CD4-positive, alpha-beta T cell (primary cell): ENCODE results near the gene SLC23A2. TPM values are rescaled to one million over a fixed set of nuclear protein-coding genes. Genes with fewer than 3 reads are reported as not detected.

ENCODE experiments used
- ATAC-seq: fragments of 200-7000 bp; cut with Tn5 transposase; one replicate; pipeline ENCODE4 v1.10.0; 2022; ENCODE audit warnings: mild to moderate bottlenecking; ENCODE audit not compliant: poor library complexity
- CTCF ChIA-PET: fragments of 350-600 bp; sonication (Branson Sonifier 250); formaldehyde crosslinking; loops from one replicate; lab custom pipeline; 2021; ENCODE audit warnings: antibody characterized with exemption, inconsistent platforms; lab: Charles Lee
- POLR2A ChIA-PET: fragments of 350-600 bp; sonication (Branson Sonifier 250); formaldehyde crosslinking; loops from one replicate; lab custom pipeline; 2021; ENCODE audit warnings: antibody characterized with exemption, inconsistent platforms; lab: Charles Lee
- DNase-seq, 14 experiments: peaks; one replicate each; pipeline ENCODE4 v3.0.0-alpha.2; 2013 to 2020; ENCODE audit warnings: mixed read lengths in 2 of 14
- H3K27ac ChIP-seq, 2 donors: one replicate each; pipeline versions ENCODE4 v1.5.1 to v1.7.0; 2013; ENCODE audit warnings: low read length in 2 of 2, low read depth in 1 of 2, mild to moderate bottlenecking in 1 of 2
- H3K27me3 ChIP-seq, 2 experiments: 1 replicate in 1 of 2; 2 replicates in 1 of 2; pipeline versions ENCODE4 v1.6.1 to v1.7.0; 2013; ENCODE audit warnings: low read length in 2 of 2, control low read depth in 1 of 2, mild to moderate bottlenecking in 1 of 2, moderate library complexity in 1 of 2; ENCODE audit not compliant: insufficient read depth in 2 of 2, control insufficient read depth in 1 of 2
- H3K36me3 ChIP-seq: one replicate; pipeline ENCODE4 v1.6.1; 2013; ENCODE audit warnings: low read length, control low read depth; ENCODE audit not compliant: insufficient read depth
- H3K4me1 ChIP-seq: one replicate; pipeline ENCODE4 v1.6.1; 2013; ENCODE audit warnings: low read length, control low read depth; ENCODE audit not compliant: insufficient read depth
- H3K4me3 ChIP-seq: one replicate; pipeline ENCODE4 v1.5.1; 2013; ENCODE audit warnings: mild to moderate bottlenecking, low read length, moderate library complexity
- H3K9me3 ChIP-seq, 2 experiments: 1 replicate in 1 of 2; 2 replicates in 1 of 2; pipeline versions ENCODE4 v1.6.1 to v1.7.0; 2013; ENCODE audit warnings: low read length in 2 of 2, mild to moderate bottlenecking in 2 of 2, control low read depth in 1 of 2, moderate library complexity in 1 of 2; ENCODE audit not compliant: control insufficient read depth in 1 of 2, insufficient read depth in 1 of 2
- H3K27ac Mint-ChIP-seq: one replicate; pipeline ENCODE4 v1.8.0; 2020; ENCODE audit warnings: mixed read lengths
- H3K27me3 Mint-ChIP-seq: one replicate; pipeline ENCODE4 v1.8.0; 2021; ENCODE audit warnings: mixed read lengths
- H3K36me3 Mint-ChIP-seq: one replicate; pipeline ENCODE4 v1.8.0; 2021; ENCODE audit warnings: low read depth, mixed read lengths
- H3K4me1 Mint-ChIP-seq: one replicate; pipeline ENCODE4 v1.8.0; 2021; ENCODE audit warnings: low read depth, mixed read lengths
- H3K4me3 Mint-ChIP-seq: one replicate; pipeline ENCODE4 v1.8.0; 2020; ENCODE audit warnings: mild to moderate bottlenecking, mixed read lengths
- H3K9me3 Mint-ChIP-seq: one replicate; pipeline ENCODE4 v1.8.0; 2020; ENCODE audit warnings: mixed read lengths
- intact Hi-C, 2 experiments: fragments of 100-400 bp; cut with DNase I in 1 of 2; cut with micrococcal nuclease in 1 of 2; formaldehyde crosslinking; loops; one replicate each; pipeline versions ENCODE4 v1.15.1 to v1.9.0; 2023 to 2025; cut with DNase I, micrococcal nuclease
- total RNA-seq, 174 experiments: library from RNA in 2 of 174; stranded (reverse) in 2 of 174; gene quantifications; one replicate each; pipeline ENCODE4 v1.2.3 and lab custom pipeline; 2021 to 2026
- TF ChIP-seq, protein P1 (sequence below): fragments of 200-600 bp; IDR thresholded peaks from one replicate; pipeline ENCODE4 v1.8.0; 2022; ENCODE audit warnings: antibody characterized with exemption, mild to moderate bottlenecking

SLC23A2 gene
- total RNA-seq, 2 experiments from 2014 or later: 22.8 to 23.0 TPM

- Mint-ChIP-seq H3K27me3 (no peaks in the 10 kb centered on the region), H3K4me3 (peak overlapping the region; percentile 83), H3K27ac (peak overlapping the region; percentile 12), H3K4me1 (peaks cover 68% of the 10 kb centered on the region), H3K36me3 (peaks cover 9% of the 10 kb centered on the region), H3K9me3 (no peaks in the 10 kb centered on the region)
- no peaks in the 10 kb centered on the region for H3K9me3 ChIP-seq
- H3K27ac ChIP-seq: no peak overlapping the region
- intact Hi-C loops: no loop called here
- POLR2A ChIA-PET: interaction anchor here (1.0 kb wide), 1 partner anchor 71 kb away, joined by 3 read pairs; no protein-coding TSS in a partner anchor
- DNase-seq (peak in 2 of 14 experiments; percentile 27 to 40), ATAC-seq (no peak)
- no peak overlapping the region for H3K4me3 ChIP-seq
- peaks cover 37% of the 10 kb centered on the region for H3K4me1 ChIP-seq
- no peaks in the 10 kb centered on the region for H3K36me3 ChIP-seq
- no peaks in the 10 kb centered on the region for H3K27me3 ChIP-seq
- CTCF ChIA-PET: interaction anchor here (0.5 kb wide), 1 partner anchor 1779 kb away, joined by 3 read pairs; no protein-coding TSS in a partner anchor
- TF ChIP-seq, protein P1, sequence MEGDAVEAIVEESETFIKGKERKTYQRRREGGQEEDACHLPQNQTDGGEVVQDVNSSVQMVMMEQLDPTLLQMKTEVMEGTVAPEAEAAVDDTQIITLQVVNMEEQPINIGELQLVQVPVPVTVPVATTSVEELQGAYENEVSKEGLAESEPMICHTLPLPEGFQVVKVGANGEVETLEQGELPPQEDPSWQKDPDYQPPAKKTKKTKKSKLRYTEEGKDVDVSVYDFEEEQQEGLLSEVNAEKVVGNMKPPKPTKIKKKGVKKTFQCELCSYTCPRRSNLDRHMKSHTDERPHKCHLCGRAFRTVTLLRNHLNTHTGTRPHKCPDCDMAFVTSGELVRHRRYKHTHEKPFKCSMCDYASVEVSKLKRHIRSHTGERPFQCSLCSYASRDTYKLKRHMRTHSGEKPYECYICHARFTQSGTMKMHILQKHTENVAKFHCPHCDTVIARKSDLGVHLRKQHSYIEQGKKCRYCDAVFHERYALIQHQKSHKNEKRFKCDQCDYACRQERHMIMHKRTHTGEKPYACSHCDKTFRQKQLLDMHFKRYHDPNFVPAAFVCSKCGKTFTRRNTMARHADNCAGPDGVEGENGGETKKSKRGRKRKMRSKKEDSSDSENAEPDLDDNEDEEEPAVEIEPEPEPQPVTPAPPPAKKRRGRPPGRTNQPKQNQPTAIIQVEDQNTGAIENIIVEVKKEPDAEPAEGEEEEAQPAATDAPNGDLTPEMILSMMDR: no peak
Measured at GRCh38 chr20:4998160-4998651, 3.1 kb downstream of the SLC23A2 start.

- TF ChIP-seq, protein P1: no peak
- Mint-ChIP-seq H3K27ac (no peak overlapping the region), H3K4me1 (peaks cover 68% of the 10 kb centered on the region), H3K27me3 (no peaks in the 10 kb centered on the region), H3K9me3 (no peaks in the 10 kb centered on the region), H3K36me3 (peaks cover 9% of the 10 kb centered on the region), H3K4me3 (no peak overlapping the region)
- Histone ChIP-seq H3K36me3 (no peaks in the 10 kb centered on the region), H3K9me3 (no peaks in the 10 kb centered on the region), H3K27me3 (no peaks in the 10 kb centered on the region), H3K4me1 (peaks cover 37% of the 10 kb centered on the region), H3K27ac (no peak overlapping the region), H3K4me3 (no peak overlapping the region)
- ATAC-seq: no peak
- intact Hi-C loops: no loop called here
- ChIA-PET POLR2A (no interaction called here), CTCF (no interaction called here)
- no peak for DNase-seq
Measured at GRCh38 chr20:4997222-4997621, 4.1 kb downstream of the SLC23A2 start.

- DNase-seq (no peak), ATAC-seq (no peak)
- Histone ChIP-seq H3K27me3 (no peaks in the 10 kb centered on the region), H3K27ac (no peak overlapping the region), H3K4me1 (no peaks in the 10 kb centered on the region), H3K4me3 (no peak overlapping the region), H3K9me3 (no peaks in the 10 kb centered on the region), H3K36me3 (no peaks in the 10 kb centered on the region)
- intact Hi-C loops: no loop called here
- Mint-ChIP-seq H3K4me1 (peaks cover 32% of the 10 kb centered on the region), H3K27me3 (no peaks in the 10 kb centered on the region), H3K4me3 (no peak overlapping the region), H3K27ac (no peak overlapping the region), H3K9me3 (no peaks in the 10 kb centered on the region), H3K36me3 (peaks cover under 1% of the 10 kb centered on the region)
- ChIA-PET POLR2A (interaction anchor here (0.8 to 1.5 kb wide), 2 partner anchors 12 to 17 kb away, joined by 3 to 4 read pairs; no protein-coding TSS in a partner anchor), CTCF (interaction anchor here (1.2 kb wide), 1 partner anchor 34 kb away, joined by 3 read pairs; no protein-coding TSS in a partner anchor)
- TF ChIP-seq, protein P1: no peak
Measured at GRCh38 chr20:4989570-4989969, 11.7 kb downstream of the SLC23A2 start.
